Measurements from ENCODE around the gene STOML2. TPM values are rescaled to one million over a fixed set of nuclear protein-coding genes. Genes with fewer than 3 reads are reported as not detected.
"Not testable (repeated sequence)": the region's sequence is repeated elsewhere in the genome, so short reads cannot be mapped to it uniquely, and the experiment has no call there.

STOML2 gene, protein sequence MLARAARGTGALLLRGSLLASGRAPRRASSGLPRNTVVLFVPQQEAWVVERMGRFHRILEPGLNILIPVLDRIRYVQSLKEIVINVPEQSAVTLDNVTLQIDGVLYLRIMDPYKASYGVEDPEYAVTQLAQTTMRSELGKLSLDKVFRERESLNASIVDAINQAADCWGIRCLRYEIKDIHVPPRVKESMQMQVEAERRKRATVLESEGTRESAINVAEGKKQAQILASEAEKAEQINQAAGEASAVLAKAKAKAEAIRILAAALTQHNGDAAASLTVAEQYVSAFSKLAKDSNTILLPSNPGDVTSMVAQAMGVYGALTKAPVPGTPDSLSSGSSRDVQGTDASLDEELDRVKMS
- 66.7 TPM for polyA plus RNA-seq (ENCODE audit: insufficient read length)

DNA sequence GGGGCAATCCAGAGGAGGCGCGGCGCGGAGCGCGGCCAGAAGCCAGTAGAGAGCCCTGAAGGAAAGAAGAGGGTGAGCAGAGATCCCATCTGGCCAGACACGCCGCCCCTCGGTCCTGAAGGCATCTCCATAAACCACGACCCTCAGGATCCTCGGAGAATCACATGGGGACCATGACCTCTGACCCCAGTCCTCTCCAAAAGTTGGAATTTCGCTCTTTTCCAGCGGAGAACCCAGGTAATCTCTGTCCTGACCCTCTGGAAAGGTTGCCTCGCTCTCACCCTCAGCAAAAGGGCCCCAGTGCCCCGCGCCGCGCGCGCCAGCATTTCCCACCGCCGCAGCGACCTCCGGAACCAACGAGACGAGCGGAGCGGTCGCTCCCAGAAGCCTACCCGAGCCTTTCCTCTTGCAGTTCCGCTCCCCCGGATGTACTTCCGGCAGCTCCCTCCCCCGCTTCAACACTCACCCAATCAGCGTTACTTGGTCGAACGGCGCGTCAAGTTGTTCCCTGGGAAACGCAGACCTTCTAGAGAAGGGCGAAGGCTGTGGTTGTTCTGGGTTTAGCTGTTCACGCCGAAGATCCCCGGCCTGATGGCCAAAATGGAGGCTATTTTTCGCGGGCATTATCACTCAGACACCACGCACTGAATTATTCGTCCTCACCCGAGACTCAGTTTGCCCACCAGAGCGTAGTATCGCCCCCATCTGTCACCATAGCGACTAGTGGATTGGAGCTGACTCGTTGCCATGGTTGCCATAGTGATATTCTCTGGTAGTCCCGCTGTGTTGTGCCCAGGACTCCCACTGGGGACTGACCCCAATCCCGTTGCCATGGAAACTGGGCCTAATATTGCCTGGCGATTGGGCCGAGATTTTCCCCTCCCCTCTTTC lies at the start of gene STOML2:
STOML2 (minus strand) TSS at position 363 of the 891 bp plus-strand sequence; CDS start at position 326, 37 bp downstream.
- peak; percentile 94 for DNase-seq

DNA sequence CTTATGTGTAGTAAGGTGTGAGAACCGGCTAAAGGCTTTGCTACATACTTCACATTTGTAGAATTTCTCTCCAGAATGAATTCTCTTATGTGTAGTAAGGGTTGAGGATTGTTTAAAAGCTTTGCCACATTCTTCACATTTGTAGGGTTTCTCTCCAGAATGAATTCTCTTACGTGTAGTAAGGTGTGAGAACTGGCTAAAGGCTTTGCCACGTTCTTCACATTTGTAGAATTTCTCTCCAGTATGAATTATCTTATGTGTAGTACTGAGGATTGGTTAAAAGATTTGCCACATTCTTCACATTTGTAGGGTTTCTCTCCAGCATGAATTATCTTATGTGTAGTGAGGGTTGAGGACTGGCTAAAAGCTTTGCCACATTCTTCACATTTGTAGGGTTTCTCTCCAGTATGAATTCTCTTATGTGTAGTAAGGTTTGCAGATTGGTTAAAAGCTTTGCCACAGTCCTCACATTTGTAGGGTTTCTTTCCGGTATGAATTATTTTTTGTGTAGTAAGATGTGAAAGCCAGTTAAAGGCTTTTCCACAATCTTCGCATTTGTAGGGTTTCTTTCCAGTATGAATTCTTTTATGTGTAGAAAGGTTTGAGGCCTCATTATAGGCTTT lies 45.1 kb upstream of the STOML2 start:
- DNase-seq = not testable (repeated sequence)

DNA sequence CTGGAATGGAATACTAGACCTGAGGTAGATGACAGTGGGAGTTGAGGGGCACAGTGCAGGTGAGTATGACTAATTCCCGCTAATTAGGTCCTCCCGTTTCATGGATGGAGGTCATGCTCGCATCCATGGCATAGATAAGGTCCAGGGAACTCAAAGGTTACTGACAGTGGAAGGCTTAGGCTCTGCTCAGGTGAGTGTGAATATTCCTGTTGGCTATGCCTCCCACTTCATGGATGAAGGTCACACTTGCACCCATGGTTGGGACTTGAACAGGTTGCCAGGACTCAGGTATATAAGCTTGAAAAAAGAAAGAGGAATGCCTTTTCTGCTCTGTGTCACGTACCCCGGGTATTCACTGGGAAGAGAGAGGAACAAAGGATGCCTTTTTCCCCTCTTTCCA lies 39.1 kb upstream of the STOML2 start:
- no peak for DNase-seq

DNA sequence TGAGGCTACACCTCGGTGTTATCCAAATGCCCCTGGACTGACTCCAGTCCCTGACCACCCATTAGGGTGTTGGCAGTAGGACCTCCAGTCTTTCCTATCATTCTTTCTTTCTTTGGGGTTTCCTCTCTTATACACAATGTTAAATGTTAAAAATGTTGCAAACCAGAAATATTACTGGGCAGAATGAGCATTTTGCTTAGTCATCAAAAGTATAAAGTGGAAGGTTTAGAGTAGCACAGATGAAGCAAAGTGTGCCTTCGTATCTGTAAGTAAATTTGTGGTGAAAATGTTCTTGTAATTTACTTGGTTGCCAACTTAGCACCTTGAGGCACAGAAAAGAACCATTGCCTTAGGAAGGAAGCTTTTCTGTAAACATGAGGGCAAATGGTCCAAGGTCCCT lies 37.2 kb upstream of the STOML2 start:
- no peak for DNase-seq

DNA sequence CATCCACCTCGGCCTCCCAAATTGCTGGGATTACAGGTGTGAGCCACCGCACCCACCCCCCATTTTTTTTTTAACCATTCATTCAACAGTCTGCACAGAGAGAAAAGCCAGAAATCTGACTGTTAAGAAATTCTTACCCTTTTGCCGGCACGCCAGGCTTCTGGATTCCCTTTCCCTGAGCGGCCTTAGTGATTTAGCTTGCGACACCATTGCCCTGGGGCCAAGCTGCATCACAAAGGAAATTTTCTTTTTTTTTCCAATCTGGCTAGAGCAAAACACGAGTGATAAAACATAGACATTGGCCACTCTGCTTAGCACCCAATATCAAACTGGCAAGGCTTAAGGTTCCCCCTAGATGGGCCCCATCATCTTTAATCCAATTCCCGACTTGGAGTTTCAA lies 33.9 kb upstream of the STOML2 start:
- no peak for DNase-seq

DNA sequence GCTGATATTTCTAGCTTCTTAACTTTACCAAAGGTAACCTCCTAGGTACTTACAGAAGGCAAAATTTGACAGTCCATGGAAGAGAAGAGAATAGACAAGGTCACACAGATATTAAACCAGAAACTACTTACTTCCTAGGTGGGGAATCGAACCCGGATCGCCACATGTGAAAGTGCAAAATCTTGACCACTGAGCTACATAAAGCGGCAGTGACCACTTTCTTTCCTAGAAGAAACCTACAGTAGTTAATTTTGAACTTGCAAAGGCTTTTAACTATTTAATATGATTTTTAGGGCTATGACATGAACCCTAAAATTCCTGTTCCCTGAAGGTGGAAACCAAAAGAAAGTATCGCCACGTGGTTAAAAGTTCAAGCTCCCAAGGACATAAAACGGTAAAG lies 33.1 kb upstream of the STOML2 start:
- DNase-seq = no peak

DNA sequence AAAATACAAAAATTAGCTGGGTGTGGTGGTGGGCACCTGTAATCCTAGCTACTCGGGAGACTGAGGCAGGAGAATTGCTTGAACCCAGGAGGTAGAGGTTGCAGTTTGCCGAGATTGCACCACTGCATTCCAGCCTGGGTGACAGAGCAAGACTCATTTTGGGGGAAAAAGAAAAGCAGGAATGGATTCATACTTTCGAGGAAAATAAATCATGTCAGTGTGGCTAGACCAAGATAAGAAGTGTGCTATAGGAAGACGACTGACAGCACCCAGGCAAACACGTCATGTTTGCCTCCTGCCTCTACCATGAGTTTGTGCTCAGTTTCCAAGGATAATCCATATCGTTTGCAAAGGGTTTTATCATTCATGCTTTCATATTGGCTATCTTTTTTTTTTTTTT lies 32.0 kb upstream of the STOML2 start:
- no peak for DNase-seq

DNA sequence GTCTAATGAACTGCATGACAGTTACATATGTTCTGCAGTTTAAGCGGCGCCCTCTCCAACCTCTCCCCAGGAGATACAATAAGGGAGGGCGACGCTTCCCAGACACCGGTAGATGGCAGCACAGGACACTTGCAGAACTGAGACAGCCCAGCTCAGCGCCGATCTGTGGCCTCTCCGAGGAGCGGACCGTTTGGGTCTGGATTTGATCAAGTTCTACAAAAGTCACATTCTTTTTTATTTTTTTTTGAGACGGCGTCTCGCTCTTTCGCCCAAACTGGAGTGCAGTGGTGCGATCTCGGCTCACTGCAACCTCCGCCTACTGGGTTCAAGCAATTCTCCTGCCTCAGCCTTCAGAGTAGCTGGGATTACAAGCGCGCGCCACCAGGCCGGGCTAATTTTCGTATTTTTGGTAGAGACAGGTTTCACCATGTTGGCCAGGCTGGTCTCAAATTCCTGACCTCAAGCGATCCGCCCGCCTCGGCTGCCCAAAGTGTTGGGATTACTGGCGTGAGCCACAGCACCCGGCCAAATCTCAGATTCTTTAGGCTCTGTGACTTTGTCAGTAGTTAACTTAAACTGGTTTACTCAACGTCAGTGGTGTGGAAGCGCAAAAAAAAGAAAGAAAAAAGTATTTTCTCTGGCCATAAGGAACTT lies 14.1 kb upstream of the STOML2 start:
- DNase-seq = peak; percentile 93

DNA sequence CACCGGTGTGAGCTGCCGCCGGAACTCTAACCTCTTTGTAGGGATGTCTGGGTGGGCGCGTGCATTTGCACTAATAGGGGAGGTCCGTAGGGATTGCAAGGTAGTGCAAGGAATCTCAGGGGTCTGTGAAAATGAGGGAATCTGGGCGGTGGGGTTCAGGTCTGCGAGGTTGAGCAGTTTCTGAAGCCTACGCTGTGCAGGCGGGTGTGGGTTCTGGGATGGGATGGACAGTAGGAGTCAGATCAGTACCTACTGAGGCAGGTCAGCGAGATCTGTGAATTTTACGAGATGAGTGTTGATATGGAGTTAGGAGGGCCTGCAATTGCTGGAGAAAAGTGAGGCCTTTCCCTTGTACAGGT lies 13.6 kb upstream of the STOML2 start:
- no peak for DNase-seq

DNA sequence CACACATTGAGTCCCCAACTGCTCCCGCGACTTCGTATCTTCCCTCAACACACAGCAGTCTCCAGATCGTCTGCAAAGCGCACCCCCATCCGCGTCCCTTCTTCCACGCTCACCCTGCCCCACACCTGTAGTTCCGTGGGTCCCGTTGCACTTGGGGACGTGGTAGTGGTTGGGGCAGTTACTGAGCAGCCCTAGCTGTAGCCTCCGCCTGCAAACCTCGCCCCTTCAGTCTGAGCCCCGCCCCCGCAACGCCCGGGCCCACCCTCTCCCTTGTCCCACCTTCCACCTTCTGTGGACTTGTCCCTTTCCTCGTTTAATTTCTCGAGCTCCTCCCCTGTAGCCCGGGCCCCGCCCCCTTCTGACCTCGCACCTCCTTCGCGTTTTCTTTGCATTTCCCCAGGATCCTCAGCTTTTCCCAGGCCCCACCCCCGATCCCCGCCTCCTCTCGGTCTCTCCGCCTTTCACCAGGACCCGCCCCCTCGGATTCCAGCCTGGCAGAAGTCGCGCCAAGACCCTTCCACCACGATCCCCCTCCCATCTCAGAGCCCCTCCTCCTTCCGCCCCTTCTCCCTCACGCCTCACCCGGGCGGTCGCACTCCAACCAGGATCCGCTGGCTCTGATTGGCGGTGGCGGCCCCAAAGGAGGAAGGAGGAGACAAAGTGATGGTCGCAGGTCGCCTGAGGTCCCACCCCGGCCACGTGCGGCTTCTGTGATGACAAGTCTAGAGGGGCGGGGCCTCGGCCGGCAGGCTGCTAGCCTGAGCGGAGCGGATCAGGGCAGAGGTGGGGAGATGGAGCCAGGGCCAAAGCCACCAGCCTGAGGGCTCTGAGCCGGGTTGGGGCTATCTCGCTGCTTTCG lies 13.0 kb upstream of the STOML2 start, which contains the start of gene ATOSB:
ATOSB (minus strand) TSS at position 183 of the 859 bp plus-strand sequence. CDS start 7,588 bp downstream, outside the sequence.
- peak; percentile 97 for DNase-seq

DNA sequence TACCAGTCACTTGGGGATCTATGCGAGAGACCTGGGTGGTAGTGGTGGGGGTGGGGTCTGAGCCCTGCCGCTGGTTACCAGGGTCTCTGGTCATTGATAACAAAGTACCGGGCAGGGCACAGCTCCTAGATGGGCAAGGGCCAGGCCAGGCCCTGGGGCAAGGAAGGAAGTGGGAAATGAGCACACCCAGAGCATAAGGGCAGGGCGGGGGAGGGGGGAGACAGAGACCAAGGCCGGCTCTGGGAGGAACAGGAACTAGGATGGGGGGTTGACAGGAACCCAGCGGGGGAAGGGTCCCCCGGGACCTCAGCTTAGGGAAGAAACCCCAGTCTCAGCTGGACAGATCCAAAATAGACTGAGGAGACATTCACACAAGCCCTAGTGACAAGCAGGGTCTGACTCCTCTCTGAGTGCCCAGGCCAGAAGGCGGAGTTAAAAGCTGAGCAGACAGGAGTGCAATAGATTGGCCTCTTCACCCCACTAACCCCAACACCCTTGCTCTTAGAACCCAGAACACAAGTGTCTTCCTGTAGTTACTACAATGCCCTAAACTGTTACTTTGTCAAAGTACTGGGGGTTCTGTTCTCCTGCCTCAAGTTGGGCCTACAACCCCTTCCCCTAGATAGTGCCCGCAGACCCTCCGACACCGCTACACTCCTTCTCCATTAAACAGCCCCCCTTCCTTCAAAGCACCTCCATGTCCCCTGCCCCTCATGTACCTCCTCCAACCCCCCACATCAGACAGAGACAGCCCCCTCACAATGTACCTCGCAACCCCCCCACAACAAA lies 12.1 kb upstream of the STOML2 start:
- DNase-seq = peak; percentile 65

DNA sequence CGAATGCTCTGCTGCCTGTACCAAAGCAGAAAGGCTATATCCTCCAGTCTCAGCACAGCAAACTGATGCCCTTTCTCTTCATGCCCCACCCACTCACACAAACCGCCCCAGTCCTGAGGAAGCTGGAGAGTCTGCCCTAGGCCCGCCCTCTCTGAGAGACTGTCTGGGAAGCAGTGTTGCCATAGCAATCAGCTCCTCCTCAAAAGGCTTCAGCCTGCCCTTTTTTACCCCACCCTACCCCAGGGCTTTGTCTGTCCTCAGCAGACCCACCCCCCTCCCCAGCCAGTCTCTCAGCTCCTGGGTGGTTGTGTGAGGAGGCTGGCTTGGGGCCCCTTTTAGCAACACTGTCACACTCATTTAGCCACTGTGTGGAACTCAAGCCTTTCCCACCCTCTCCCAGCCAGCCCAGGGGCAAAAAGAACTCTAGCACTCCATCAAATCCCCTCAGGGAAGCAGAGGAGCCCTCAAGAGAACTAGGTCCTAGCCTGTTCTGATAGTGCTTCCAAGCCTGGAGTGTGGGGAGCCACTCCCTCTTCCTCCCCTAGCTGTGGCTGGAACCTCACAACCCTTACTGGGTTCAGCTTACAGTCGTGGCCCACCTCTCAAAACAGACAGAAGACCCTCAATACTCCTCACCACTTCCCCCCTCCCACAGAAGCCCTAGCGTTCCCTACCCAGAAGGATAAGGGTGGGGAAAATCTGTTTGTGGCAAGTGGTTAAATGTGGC lies 11.3 kb upstream of the STOML2 start:
- peak; percentile 82 for DNase-seq

DNA sequence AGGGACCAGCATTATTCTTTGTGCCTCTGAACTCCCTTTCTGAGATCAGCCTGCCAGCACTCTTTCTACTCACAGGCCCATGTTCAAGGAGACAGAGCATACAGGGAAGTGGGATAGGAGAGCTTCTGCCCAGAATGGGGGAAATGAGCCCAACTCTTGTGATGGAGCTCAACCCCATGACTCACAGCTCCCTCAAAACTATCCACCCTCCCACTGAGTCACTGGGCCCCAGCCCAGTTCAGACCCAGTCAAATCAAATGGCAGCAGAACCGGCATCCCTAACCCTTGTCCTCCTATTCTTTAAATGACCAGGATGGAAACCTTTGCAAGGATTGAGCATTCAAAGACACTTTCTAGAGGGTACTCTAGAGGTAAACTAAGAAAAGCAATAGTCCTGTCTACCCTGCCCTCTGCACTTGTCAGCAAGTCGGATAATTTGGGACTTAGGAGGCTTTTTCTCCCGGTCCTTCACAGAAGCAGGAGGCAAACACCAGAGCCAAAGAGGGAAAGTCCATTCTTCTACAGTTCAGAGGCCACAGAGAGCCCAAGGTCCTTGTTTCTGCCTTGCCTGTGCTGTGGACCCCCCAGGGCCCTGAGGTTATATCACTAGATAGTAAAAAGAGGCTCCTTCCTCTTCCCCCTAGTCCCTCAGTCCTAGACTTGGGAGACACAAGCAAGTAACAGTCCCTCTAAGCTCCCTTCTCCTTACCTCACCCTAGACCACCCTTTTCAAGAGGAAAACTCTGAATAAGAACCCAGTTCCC lies 9.5 kb upstream of the STOML2 start:
- no peak for DNase-seq

DNA sequence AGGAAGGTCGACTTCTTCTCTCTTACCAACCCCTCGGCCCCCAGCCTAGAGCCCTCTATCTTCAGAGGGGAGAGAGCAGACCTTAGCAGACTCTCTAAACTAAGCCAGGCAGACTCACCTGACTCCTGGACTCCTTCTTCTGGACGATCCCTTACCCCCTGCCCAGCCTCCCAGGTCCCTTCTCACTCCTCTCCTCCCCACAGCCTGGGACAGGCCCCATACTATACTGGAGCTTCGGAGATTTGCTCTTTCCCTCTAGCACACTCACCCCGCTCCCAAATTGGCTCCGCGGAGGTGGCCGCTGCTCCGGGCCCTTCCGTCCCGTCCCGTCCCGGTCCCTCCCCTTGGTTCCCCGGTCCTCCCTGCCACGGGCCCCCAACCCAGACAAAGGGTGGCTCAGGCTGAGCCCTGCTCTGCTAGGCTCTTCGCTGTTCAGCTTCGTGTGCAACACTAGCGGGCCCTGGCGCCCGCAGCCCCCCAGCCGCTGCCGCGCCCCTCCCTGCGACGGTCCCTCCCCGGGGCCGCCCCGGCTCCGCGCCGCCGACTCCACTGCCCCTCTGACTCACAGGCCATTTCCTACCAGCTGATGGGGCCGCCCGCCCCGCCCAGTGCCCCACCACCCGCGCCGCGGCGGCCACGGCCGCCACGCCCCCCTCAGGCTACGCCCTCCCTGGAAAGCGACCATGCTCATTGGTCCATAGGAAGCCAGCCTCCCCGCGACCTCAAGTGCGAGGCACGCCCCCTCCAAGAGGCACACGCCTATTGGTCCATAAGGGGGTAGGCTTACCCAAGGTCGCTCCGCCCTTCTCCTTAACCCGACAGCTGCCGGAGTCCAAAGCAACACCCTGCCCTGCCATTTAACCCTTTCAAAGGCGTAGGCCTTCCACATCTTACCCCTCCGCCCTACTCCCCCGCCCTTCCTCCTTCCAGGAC lies 8.3 kb upstream of the STOML2 start:
- peak; percentile 98 for DNase-seq

DNA sequence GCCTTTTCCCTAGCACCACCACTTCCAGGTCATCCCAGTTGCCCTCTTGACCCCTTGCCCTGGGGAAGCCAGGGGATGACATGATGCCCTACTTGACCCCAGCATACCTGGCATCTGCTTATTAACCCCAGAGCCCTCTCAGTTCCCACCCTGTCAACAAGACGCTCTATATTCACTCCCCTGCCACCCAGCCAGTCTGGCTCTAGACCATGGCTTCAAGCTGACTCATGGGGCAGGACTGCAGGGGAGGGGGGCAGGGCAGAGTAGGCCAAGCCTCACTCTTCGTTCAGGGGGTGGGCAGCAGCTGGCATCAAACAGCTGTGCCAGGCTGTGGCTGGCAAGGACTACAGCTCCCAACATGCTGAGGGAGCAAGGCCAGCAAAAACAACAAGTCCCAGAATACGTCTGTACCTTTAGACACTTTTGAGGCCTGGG lies 7.4 kb upstream of the STOML2 start:
- no peak for DNase-seq

DNA sequence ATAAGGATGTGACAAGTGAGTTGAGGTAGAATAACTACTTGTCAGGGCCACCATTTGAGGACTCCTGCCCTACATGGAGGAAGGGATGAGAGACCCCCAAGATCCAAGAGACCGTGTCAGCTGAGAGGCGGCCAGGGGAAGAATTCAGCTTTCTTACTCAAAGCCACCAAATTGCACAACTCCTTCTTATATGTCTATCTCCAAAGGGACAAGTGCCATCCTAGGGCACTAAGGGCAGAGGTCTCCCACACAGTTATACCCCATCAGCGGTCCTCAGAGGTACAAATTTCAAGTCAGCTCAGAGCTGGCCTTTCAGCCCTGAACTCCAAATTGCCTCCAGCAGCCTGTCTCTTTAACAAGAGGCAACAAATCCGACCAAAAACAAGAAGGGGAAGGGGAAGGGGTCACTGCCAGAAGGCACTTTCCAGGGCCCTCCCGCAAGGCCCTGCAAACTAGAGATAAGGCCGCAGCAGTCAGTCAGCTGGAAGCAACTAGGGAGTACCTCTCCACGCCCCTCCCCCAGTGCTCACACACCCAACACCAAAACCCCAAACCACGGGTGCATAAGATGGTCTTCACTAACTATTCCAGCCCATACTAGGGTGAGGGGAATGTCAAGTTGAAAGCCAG lies 6.1 kb upstream of the STOML2 start:
- no peak for DNase-seq

DNA sequence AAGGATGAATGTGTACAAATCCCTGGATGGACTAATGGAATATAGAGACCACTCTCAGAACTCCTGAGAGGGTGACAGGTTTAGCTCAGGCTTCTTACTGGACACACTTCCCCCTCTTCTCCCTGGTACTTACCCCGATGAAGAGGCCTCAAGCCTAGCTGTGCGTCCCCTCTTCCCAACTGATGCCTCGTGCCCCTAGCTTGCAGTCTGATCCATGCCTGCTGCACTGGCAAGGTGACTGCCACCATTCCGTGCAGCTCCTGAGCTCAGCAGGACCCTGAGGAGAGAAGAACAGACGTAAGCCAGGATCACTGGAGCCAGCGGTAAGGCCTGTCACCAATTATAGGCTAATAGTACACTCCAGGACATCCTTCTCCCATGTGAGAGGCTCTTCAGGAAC lies 5.5 kb upstream of the STOML2 start:
- no peak for DNase-seq
